GM10847 (cell line): ENCODE measurements around the gene RC3H2.

Experiments
- POLR2A ChIP-seq: IDR thresholded peaks from 2 replicates; pipeline ENCODE4 v1.6.1; 2011; ENCODE audit not compliant: insufficient read length; ENCODE audit errors: extremely low read depth

The RC3H2 gene

DNA sequence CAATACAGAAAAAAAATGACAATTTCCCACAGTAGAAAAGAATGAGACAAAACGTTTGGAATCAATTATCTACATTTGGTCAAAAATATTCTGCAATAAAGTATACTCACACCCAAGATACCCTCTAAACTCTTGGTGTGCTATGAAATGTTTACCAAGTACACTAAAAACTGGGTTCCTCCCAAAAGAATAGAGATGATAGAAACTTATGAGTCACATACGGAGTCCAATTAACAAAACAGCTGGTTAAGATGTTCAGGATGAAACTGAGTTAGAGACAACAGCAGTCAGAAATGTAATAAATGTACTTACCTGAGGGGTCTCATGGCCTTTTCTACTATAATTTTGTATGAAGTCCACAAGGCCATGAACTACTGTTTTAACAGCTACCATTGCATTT lies 25.7 kb downstream of the RC3H2 start:
- TF ChIP-seq POLR2A, result no peak

DNA sequence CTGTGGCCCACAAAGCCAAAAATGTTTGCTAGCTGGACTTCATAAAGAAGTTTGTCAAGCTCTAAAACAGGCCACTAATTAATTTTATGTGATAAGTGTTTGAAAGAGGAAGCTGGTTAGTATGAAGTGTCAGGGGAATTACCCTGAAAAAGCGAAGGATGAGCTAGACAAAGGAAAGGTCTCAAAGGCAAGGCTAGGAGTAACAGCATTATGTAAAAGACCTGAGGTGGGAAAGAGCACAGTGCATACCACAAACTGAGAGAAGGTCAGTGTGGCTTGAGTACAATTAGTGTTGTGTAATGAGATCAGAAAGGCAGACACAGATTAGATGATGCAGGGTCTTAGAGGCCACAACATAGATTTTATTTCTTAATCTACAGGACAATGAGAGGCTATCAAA lies 29.6 kb downstream of the RC3H2 start:
- TF ChIP-seq POLR2A, result no peak

DNA sequence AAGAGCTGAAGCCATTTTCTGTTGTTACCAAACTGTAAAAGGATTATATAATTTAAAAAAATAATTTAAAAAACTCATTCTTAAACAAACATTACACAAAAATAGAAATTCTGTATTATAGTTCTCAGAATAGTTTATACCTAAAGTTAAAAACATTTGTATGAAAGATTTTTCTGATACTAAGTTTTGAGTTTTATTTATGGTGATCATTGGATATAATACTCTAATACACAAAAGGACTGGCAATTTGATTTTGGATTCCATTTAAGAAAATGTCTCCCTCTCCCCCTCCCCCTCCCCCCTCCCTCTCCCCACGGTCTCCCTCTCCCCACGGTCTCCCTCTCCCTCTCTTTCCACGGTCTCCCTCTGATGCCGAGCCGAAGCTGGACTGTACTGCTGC lies 39.1 kb downstream of the RC3H2 start:
- TF ChIP-seq POLR2A, result no peak

DNA sequence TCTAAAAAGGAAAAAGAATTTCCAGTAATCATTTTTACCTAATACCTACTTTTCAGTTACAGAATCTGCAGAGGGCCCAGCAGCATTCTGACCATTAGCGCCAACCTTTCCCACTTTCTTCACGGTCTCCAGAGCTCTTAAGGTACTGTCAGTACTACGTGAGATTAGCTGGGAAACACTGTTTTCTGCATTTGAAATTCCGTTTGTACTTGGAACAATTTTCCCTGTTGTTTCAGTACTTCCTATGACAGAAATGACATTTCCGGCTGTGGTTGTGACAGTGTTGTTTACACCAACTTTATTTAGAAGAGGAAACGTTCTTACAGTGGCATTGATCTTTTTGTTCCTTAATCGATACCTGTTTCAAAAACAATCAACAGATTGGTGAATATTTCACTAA lies 39.9 kb downstream of the RC3H2 start:
- no peak for TF ChIP-seq POLR2A

DNA sequence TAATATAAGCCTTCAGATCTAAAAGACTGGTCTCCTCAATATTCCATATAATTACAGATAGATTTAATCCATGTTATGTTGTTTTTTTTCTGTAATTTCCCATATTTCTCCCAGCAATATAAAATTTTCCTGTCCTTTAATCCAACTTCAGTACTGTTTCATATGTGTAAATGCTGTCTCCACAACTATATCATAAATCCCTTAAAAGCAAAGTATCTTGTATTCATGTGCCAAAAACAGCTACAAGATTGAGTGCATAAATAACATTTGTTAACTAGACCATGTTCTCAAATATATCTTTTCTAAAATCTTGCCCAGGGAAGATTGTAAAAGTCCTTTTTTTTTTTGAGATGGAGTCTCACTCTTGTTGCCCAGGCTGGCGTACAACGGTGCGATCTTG lies 41.8 kb downstream of the RC3H2 start:
- TF ChIP-seq POLR2A, result no peak

DNA sequence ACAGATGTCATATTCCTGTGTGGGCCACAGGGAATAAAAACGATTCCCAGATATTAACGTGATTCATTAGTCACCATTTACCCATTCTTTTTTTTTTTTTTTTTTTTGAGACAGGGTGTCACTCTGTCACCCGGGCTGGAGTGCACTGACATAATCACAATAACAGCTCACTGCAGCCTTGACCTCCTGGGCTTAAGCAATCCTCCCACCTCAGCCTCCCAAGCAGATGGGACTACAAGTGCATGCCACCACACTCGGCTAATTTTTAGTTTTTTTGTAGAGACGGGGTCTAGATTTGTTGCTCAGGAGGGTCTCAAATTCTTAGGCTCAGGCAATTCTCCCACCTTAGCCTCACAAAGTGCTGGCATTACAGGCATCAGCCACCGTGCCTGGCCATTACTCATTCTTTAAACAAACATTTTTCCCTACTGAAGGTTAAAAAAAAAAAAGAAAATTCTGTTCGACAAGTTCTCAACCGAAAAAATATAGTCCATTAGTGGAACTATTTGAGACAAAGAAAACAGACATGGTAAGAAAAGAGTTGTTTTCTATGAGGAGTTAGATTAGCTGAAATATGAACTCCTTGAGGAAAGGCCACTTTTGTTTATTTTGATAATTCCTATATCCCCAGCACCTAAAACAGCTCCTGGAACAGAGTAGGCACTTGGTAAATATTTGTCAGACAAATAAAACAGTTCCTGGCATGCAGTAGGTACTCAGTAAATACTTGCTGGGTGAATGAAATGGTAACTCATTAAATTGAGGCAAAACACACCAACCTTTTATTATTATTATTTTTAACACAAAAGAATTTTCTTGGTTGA lies 44.6 kb downstream of the RC3H2 start:
- no peak for TF ChIP-seq POLR2A

DNA sequence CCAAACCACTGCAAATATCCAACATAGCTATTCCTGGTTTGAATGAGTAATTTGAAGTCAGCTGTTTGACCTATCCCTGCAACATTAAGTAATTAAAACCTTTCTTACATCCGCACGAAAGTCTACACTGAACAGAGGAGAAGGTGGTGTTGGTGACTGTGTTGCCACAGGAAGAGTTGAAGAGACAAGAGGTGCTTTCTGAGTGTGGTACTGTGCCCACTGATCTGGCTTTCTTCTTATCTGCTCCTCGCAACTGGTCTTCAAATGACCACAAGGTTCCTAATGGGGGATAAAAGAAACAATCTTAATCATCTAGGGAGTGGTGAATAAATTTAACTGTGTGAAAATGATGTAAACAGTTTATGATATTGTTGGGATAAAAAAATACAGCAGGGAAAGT lies 47.3 kb downstream of the RC3H2 start:
- TF ChIP-seq POLR2A, result no peak

DNA sequence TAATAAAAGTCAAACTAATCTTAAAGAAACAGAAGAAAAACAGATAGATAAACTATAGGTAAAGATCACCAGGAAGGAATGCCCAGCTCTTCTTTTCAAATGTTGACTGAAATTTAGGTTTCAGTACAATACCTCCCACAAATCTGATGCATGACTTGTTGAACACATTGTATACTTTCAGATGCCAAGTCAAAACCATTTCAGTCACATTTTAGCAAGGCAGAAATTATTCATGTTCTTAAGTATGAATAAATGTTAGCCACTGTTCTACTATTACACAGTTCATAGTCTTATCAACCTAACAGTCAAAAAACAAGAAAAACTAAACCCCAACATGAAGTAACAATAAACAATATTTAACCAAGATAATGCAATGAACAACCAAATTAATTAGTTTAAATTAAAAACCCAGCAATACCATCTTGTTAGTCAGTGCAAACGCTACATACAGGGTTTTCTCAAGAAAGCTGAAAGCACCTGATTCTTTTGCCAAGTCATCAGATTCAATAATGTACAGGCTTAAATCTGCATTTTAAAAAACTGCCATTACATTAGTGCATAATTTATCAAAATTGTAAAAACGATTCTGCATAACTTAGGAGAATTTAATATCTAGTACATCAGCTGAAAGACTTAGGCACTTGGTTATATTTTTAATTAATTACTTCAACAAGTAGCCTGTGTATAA lies 56.8 kb downstream of the RC3H2 start:
- no peak for TF ChIP-seq POLR2A

DNA sequence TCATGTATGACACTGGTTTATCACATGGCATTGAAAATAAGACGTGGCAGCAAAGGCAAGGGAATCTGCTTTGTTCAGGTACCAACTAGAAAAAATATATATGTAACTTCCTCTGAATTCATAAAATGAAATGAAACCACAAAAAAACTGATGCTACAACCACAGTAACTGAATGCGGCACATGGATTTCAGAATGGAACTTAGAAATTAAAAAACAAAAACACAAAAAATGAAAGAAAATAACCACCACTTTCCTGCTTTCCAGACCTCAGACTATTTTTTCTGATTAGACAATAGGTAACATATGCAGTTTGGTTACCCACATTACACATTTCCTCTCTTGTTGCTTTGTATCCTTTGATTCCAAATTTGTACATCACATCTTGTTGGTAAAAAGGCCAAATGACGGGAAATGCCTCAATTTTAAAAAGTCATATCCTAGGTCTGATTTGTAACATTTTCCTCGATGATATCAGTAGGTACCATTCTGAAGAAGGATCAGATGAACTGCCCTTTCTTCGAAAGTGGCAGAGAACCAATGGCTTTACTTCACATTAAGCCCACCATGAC lies 58.7 kb downstream of the RC3H2 start:
- TF ChIP-seq POLR2A, result no peak

DNA sequence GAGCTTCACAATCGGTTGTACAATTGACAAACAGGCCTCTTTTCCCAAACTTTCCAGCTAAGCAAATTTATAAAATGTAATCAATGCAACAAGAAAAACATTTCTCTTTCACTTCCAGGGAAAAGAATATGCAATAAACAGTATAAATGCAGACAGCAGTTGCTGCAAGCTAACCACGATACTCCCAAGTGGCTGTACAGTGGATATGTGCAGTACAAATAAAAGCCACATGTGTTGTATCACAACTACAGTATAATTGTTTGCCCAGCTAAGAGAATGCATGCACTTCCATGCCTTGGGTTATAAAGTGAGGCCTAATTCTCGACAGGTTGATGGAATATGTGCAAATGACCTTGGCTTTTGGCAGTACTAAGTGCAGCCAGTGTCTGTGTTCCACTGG lies 60.0 kb downstream of the RC3H2 start:
- TF ChIP-seq POLR2A, result no peak

DNA sequence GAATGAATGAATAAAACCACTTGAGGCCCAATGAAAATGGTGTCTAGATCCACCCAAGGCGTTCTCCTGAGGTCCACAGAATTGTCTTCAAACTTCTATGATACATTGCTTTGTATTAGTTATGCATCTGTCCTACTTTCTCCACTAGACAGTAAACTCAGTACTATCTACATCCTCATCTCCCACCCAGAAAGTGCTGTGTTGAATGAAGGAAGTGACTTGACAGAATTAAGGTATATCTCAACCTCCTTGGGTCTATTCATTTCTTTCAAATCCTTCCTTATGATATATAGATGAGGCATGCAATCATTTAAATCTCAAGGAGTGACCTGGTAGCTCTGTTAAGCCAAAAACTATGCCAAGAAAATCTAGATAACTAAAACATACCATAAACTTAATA lies 61.0 kb downstream of the RC3H2 start:
- TF ChIP-seq POLR2A, result no peak

DNA sequence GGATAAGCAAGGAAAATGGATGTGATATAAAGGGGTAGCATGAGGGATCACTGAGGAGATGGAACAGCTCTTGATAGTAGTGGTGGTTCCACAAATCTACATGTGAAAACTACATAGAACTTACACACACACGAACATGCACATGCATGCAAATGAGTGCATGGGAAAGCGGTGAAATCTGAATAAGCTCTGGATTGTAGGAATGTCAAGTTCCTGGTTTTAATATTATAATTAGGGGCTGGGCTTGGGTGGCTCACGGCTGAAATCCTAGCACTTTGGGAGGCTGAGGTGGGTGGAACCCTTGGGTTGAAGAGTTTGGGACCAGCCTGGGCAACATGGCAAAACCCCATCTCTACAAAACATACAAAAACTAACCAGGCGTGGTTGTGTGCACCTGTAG lies 63.7 kb downstream of the RC3H2 start:
- TF ChIP-seq POLR2A, result no peak

DNA sequence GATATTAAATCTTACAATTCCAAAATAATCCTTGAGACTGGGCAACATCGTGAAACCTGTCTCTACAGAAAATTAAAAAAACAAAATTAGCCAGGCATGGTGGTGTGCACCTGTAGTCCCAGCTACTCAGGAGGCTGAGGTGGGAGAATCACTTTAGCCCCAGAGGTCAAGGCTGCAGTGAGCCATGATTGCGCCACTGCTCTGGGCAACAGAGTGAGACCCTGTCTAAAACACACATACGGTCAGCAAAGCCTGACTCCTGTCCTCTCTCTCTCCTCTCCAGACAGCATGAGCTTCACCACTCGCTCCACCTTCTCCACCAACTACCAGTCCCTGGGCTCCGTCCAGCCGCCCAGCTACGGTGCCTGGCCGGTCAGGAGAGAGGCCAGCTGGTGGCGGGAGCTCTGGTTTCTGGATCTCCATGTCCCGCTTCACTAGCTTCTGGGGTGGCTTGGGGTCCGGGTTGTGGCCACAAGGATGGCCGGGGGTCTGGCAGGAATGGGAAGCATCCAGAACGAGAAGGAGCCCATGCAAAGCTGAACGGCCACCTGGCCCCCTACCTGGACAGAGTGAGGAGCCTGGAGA lies 67.8 kb downstream of the RC3H2 start:
- TF ChIP-seq POLR2A, result no peak

DNA sequence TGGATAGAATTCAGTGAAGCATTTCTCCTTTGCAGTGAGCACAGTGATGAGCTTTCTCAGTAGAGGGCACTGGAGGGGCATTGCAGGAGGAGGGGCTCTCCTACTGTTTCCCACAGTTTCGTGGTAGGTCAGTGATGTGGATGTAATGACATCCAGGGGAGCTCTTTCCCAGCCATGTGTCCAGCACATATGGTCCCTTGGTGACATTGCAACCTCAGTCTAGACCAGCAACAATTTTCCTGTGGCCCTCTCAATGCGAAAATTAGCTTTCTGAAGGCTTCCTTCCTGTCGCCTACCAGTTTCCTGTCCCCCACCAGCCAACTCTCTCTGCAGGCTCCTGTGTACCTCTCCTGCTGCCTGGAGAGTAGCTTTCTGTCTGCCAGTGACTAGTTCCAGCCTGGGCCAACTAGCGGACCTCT lies 69.8 kb downstream of the RC3H2 start:
- TF ChIP-seq POLR2A, result no peak

DNA sequence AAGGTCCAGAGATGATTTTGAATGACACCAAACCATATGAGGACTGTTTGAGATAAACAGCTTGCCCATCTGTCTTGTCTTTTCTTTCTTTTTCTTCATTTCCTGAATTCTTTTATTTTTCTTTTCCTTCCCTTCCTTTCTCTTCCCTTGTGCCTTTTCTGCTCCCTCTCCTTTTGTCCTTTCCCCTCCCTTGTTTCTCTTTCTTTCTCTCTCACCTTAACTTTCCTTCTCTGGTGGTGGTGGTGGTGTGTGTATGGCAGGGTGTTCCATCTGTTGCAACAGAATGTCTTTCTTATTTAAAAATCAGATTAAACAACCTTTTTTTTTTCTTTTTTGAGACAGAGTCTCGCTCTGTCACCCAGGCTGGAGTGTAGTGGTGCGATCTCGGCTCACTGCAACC lies 73.0 kb downstream of the RC3H2 start:
- TF ChIP-seq POLR2A, result no peak

DNA sequence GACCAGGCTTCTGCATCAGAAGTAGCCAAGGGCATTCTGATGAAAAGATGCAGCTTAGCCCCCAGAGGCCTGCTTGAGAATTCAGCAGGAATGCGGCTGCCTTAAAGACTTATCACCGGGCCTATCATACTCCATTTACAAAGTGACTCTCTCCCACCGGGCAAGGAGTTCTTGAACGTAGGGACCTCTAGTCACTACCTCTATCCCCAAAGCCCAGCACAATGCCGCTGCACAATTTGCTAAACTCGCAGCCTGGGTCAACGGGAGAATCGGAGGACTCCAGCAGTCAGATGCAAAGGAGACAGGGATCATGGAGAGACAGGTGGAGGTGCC lies 77.4 kb downstream of the RC3H2 start:
- no peak for TF ChIP-seq POLR2A
